Measurements from ENCODE around the gene MUSK. TPM values are rescaled to one million over a fixed set of nuclear protein-coding genes. Genes with fewer than 3 reads are reported as not detected.

MUSK gene
- total and polyA plus RNA-seq, 2 donors (not counting 1 experiment from before 2014, with no cell fraction given) = not detected

GRCh38 chr9:110753731-110754231 is 85.2 kb downstream of the MUSK start:
- no CpG with 5 or more reads among the region's 1 CpG for WGBS (ENCODE audit: insufficient coverage)
- H3K9me3 Mint-ChIP-seq (ENCODE audit: insufficient read depth) = no peaks in the 10 kb centered on the region

GRCh38 chr9:110755179-110755578 is 86.6 kb downstream of the MUSK start:
- Histone ChIP-seq H3K36me3 (replicated peaks in 1 of 2; ENCODE audit: control extremely low read depth in 1 of 2, control insufficient read depth in 1 of 2, extremely low read depth in 1 of 2, insufficient read depth in 2 of 2, low read length in 1 of 2) (no peaks in the 10 kb centered on the region), H3K79me2 (ENCODE audit: control insufficient read depth, insufficient read depth, low read length) (no peaks in the 10 kb centered on the region), H3K4me2 (replicated peaks; ENCODE audit: low read depth, low read length, poor library complexity, severe bottlenecking) (no peak overlapping the region), H3K4me1 (ENCODE audit: control insufficient read depth in 2 of 2, insufficient read depth in 2 of 2, low read length in 2 of 2) (no peaks in the 10 kb centered on the region), H3K27ac (ENCODE audit: low read length in 2 of 2) (no peak overlapping the region), H3K9me3 (ENCODE audit: control extremely low read depth in 1 of 3, control insufficient read depth in 2 of 3, insufficient read depth in 1 of 3, low read length in 2 of 3) (no peaks in the 10 kb centered on the region), H2AFZ (ENCODE audit: insufficient read depth, low read depth, low read length, poor library complexity, severe bottlenecking) (no peak overlapping the region), H3K9ac (ENCODE audit: low read length) (no peak overlapping the region), H3K4me3 (ENCODE audit: control extremely low read depth in 1 of 5, extremely low read depth in 1 of 5, insufficient read depth in 1 of 5, low read depth in 2 of 5, low read length in 4 of 5) (no peak overlapping the region), H4K20me1 (ENCODE audit: control insufficient read depth, insufficient read depth, low read length, poor library complexity, severe bottlenecking) (no peaks in the 10 kb centered on the region), H3K27me3 (replicated peaks in 1 of 4; ENCODE audit: control extremely low read depth in 1 of 4, control insufficient read depth in 3 of 4, insufficient read depth in 4 of 4, low read length in 3 of 4) (no peaks in the 10 kb centered on the region)
- CTCF ChIA-PET = no interaction called here
- TF ChIP-seq EZH2 (IDR thresholded peaks at IDR 0.05; ENCODE audit: borderline replicate concordance, insufficient read depth, low read depth, low read length, poor library complexity, severe bottlenecking) = no peak
- TF ChIP-seq, protein P1, sequence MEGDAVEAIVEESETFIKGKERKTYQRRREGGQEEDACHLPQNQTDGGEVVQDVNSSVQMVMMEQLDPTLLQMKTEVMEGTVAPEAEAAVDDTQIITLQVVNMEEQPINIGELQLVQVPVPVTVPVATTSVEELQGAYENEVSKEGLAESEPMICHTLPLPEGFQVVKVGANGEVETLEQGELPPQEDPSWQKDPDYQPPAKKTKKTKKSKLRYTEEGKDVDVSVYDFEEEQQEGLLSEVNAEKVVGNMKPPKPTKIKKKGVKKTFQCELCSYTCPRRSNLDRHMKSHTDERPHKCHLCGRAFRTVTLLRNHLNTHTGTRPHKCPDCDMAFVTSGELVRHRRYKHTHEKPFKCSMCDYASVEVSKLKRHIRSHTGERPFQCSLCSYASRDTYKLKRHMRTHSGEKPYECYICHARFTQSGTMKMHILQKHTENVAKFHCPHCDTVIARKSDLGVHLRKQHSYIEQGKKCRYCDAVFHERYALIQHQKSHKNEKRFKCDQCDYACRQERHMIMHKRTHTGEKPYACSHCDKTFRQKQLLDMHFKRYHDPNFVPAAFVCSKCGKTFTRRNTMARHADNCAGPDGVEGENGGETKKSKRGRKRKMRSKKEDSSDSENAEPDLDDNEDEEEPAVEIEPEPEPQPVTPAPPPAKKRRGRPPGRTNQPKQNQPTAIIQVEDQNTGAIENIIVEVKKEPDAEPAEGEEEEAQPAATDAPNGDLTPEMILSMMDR (IDR thresholded peaks at IDR 0.05) = no peak
- H3K4me1 Mint-ChIP-seq = no peaks in the 10 kb centered on the region
- no peak overlapping the region for H3K27ac Mint-ChIP-seq
- DNase-seq = no peak
- POLR2A ChIA-PET = no interaction called here
- no peaks in the 10 kb centered on the region for H3K9me3 Mint-ChIP-seq (ENCODE audit: insufficient read depth)
- no peak overlapping the region for H3K4me3 Mint-ChIP-seq
- ATAC-seq (ENCODE audit: low read depth) = no peak
- H3K27me3 Mint-ChIP-seq = no peaks in the 10 kb centered on the region
- intact Hi-C loops (cut with micrococcal nuclease) = no loop called here

More at GRCh38 chr9:110753731-110754231, 85.2 kb downstream of the MUSK start:
- Histone ChIP-seq H3K36me3 (replicated peaks in 1 of 2; ENCODE audit: control extremely low read depth in 1 of 2, control insufficient read depth in 1 of 2, extremely low read depth in 1 of 2, insufficient read depth in 2 of 2, low read length in 1 of 2) (no peaks in the 10 kb centered on the region), H3K79me2 (ENCODE audit: control insufficient read depth, insufficient read depth, low read length) (no peaks in the 10 kb centered on the region), H2AFZ (ENCODE audit: insufficient read depth, low read depth, low read length, poor library complexity, severe bottlenecking) (no peak overlapping the region), H3K9ac (ENCODE audit: low read length) (no peak overlapping the region), H3K4me1 (ENCODE audit: control insufficient read depth in 2 of 2, insufficient read depth in 2 of 2, low read length in 2 of 2) (no peaks in the 10 kb centered on the region), H3K27ac (ENCODE audit: low read length in 2 of 2) (no peak overlapping the region), H4K20me1 (ENCODE audit: control insufficient read depth, insufficient read depth, low read length, poor library complexity, severe bottlenecking) (no peaks in the 10 kb centered on the region), H3K9me3 (ENCODE audit: control extremely low read depth in 1 of 3, control insufficient read depth in 2 of 3, insufficient read depth in 1 of 3, low read length in 2 of 3) (no peaks in the 10 kb centered on the region), H3K4me3 (ENCODE audit: control extremely low read depth in 1 of 5, extremely low read depth in 1 of 5, insufficient read depth in 1 of 5, low read depth in 2 of 5, low read length in 4 of 5) (no peak overlapping the region), H3K4me2 (replicated peaks; ENCODE audit: low read depth, low read length, poor library complexity, severe bottlenecking) (no peak overlapping the region), H3K27me3 (replicated peaks in 1 of 4; ENCODE audit: control extremely low read depth in 1 of 4, control insufficient read depth in 3 of 4, insufficient read depth in 4 of 4, low read length in 3 of 4) (no peaks in the 10 kb centered on the region)
- ChIA-PET POLR2A (no interaction called here), CTCF (no interaction called here)
- DNase-seq = no peak
- no peaks in the 10 kb centered on the region for H3K27me3 Mint-ChIP-seq
- no peak overlapping the region for H3K27ac Mint-ChIP-seq
- H3K4me1 Mint-ChIP-seq = no peaks in the 10 kb centered on the region
- intact Hi-C loops (cut with micrococcal nuclease) = no loop called here
- ATAC-seq (ENCODE audit: low read depth) = no peak
- TF ChIP-seq, protein P1 (IDR thresholded peaks at IDR 0.05) = no peak
- TF ChIP-seq EZH2 (IDR thresholded peaks at IDR 0.05; ENCODE audit: borderline replicate concordance, insufficient read depth, low read depth, low read length, poor library complexity, severe bottlenecking) = no peak
- no peak overlapping the region for H3K4me3 Mint-ChIP-seq
